NCI-H748 (cell line): ENCODE data around the gene TBC1D25.
"Not testable (repeated sequence)": the region's sequence is repeated elsewhere in the genome, so short reads cannot be mapped to it uniquely, and the experiment has no call there.

Experiments
- DNase-seq: peaks from one replicate; lab custom pipeline; 2025; ENCODE audit not compliant: unreplicated experiment; lab: John Stamatoyannopoulos, UW

The TBC1D25 gene

DNA sequence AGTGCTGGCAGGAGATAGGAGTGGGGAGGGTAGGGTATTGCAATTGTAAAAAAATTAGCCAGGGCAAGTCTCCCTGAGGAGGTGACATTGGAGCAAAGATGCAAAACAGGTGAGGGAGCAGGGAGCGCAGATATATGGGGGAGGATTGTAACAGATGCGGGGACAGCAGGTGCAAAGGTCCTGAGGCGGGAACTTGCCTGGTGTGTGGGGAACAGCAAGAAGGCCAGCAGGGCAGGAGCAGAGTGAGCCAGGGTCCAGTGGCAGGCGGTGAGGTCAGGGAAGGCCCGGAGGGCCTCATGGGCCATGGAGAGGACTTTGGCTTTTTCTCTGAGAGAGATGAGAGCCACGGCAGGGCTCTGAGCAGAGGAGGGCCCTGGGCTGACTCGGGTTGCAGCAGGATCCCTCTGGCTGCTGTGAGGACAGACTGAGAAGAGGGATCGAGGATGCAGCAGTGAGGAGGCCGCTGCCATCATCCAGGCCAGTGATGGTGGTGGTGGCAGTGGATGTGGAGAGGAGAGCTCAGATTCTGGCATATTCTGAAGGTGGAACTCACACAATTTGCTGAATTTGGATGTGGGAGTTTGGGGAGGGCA is 24.6 kb upstream of the TBC1D25 start:
- DNase-seq = no peak

DNA sequence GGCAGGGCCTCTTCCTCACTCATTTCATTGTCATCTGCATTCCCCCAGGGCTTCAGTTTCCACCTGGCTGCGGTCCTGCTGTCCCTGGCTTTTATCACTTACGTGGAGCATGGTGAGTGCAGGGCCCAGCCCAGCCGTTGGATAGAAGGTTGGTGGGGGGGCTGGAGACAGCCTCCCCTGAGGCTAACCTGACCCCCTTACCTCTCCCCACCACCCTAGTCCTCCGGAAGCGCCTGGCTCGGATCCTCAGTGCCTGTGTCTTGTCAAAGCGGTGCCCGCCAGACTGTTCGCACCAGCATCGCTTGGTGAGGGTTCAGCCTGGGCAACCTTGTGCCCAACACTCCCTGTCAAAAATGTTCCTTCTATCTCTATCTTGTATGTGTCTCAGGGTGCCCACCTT is 23.7 kb upstream of the TBC1D25 start:
- no peak for DNase-seq

DNA sequence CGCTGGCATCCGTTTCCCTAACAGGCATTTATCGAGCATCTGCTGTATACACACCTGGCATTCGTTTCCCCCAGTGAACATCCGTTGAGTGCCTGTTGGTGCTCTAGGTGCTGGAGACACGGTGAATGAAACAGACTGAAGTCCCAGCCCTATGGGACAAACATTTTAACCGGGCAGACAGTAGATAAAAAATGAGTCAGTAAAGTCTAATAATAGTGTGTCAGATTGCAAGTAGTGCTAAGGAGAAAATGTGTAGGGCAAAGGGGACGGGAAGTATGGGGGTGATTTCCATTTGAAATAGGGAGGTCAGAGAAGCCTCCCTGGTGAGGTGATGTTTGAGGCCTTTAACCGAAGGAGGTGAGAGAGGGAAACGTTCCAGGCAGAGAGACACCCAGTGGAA is 23.2 kb upstream of the TBC1D25 start:
- no peak for DNase-seq

DNA sequence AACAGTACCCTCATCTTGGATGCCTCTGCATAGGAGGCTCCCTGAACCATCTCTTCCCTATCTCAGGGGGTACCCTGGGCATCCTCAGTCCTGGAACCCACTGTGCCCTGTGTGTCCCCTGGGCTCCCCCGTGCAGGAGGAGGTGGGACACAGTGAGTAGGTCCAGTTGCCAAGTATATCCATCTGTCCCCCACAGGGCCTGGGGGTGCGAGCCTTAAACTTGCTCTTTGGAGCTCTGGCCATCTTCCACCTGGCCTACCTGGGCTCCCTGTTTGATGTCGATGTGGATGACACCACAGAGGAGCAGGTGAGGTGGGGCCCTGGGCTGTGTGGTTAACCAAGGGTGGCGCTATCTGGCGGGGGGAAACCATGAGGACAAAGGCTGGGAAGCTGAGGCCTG is 22.5 kb upstream of the TBC1D25 start:
- no peak for DNase-seq

DNA sequence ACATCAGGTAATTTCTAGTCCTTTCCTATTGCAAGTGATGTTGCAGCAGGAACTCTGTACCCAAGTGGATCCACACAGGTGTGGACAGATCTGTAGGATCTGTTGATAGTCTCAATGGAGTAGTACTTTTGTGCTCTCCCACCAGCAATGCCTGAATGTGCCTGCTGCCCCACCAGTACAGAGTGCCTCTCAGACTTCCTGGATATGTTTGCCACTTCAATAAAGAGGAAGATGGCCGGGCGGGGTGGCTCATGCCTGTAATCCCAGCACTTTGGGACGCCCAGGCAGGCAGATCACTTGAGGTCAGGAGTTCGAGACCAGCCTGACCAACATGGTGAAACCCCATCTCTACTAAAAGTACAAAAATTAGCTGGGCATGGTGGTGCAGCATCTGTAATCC is 20.0 kb upstream of the TBC1D25 start:
- not testable (repeated sequence) for DNase-seq

DNA sequence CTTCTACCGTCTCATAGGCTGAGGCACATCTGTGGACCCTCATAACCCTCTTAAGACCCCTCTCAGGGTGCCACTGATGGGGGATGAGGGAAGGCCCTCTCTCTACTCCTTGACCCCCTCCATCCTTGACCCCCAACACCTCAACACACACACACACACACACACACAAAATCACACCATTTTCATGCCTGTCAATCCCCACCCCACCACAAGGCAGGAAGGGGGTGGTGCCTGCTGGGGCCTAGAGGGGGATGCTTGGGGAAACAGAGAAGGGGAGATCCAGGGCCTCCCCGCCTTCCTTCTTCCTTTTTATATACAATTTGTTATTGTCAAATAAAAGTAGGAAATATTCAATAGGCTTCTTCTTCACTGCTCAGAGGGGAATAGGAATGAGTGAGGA is 19.1 kb upstream of the TBC1D25 start:
- DNase-seq = no peak

DNA sequence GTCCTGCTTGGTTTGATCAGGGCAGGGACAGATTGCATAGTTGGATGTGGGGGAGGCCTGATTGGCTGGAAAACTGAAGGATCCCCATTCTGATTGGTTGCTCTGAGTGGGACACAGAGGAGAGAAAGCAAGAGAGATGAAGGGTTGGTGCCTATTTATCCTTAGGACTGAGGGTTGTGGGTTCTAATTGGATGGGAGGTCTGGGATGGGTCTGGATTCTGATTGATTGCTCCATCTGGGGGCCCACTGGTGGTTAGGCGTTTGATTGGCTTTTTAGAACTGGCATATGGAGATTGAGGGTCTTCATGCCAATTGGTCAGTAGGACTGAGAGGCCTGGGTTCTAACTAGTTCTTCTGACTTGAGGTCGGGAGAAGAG is 18.6 kb upstream of the TBC1D25 start:
- DNase-seq = peak; percentile 67

DNA sequence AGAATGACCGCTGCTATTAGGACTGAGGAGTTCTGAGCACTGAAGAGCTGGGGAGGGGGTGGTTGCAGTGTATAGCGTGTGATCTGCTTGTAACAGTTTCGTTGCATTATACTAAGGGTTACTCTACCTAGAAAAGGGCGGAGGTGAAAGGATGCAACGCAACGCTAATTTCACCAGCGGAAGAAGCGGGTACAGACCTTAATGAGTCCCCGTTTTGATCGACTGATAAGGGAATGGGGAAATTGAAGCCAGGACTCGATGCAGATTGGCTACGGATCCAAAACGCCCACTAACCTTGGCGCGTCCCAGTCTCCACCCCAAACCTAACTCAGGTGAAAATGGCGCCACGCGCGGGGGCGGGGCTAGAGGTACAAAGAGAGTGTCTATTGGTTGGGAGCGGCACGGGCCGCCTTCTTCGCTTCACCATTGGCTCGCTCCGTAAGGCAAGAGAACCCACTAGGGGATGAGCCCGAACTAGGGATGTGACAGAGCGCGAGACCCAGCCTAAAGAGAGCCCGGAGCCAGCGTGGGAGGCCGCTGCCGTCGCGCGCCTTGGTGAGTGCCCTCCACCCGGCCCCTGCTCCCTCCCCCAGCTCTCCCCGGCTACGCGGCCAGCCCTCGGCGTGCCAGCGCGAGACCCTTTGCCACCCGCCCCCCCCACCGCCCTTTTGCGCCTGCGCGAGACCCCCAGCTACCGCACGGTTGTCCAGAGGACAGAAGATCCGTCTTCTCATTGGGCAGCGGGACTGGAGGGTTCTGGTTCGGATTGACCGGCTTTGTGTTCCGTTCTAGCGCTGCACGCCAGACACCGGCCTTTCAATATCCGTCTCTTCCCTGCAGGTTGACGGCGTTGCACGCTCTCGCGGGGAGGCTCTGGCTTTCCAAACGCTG is 17.9 kb upstream of the TBC1D25 start, which contains the start of gene EBP:
Gene EBP, plus strand, starts transcription at position 456 of the 891 bp plus-strand sequence. CDS start 1,964 bp downstream, outside the sequence.
- peak; percentile 97 for DNase-seq

DNA sequence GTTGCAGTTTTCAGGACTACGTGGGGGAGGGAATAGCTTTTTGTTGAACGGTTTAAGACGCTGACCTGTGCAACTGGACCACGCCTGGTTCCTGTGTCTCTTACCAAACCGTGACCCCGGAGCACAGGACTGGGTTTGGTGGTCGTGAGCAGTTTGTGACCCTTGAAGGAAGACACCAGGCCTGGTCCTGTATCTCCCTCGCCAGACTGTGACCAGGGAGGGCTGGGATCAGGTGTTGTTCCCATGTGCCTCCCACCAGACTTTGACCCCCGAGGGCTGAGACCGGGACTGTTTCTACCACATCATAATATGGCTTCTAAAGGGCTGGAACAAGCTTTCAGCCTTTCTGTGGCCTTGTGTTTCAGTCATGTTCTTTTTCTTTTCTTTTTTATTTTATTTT is 17.2 kb upstream of the TBC1D25 start:
- DNase-seq = peak; percentile 21

DNA sequence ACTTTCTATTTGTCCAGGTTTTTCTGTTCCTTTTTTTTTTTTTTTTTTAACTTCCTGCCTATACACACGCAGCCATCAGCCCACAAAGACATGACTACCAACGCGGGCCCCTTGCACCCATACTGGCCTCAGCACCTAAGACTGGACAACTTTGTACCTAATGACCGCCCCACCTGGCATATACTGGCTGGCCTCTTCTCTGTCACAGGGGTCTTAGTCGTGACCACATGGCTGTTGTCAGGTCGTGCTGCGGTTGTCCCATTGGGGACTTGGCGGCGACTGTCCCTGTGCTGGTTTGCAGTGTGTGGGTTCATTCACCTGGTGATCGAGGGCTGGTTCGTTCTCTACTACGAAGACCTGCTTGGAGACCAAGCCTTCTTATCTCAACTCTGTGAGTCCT is 15.8 kb upstream of the TBC1D25 start:
- DNase-seq = no peak

DNA sequence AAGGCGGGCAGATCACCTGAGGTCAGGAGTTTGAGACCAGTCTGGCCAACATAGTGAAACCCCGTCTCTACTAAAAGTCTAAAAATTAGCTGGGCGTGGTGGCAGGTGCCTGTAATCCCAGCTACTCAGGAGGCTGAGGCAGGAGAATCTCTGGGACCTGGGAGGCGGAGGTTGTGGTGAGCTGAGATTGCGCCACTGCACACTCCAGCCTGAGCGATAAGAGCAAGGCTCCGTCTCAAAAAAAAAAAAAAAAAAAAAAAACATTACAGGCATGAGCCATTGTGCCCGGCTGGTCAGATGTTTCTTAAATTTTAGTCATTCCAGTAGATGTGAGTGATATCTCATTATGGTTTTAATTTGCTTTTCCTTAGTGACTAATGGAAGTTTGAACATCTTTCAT is 13.7 kb upstream of the TBC1D25 start:
- DNase-seq = not testable (repeated sequence)

DNA sequence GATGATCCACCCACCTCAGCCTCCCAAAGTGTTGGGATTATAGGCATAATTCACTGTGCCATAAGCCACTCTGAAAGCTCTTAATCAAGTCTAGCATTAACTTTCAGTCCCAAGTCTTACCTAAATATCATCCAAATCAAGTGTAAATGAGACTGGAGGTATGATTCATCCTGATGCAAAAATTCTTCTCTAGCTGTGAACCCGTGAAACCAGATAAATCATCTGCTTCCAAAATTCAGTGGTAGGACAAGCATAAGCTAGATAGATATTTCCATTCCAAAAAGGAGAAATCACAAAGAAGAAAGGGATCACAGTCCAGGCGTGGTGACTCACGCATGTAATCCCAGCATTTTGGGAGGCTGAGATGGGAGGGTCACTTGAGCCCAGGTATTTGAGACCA is 8.8 kb upstream of the TBC1D25 start:
- no peak for DNase-seq

DNA sequence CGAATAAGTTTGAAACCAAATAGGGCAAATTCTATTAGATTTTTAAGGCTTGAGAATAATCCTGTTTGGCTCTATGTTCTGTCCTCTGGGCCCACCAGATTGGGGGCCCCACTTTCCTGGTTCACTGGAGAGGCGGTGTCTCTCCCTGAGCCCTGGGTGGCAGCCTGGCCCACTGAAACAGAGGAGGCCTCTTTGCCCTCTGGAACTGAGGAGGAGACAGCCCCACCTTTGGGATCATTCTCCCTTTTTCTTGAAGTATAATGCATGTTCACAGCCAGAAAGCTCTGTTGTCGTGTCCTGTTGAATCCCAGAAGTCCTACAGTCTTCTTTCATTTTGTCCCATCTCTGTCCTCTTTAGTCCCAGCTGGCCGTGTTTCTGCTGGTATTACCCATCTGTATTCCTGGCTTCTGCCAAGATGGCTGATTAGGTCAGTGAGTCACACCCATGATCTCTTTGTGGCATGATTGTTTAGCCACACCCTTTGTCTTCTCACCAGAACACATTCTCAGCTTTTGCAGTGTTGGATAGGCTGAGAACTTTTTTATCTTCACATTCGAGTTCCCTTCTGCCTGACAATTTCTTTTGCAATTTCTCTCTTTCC is 8.1 kb upstream of the TBC1D25 start:
- no peak for DNase-seq

DNA sequence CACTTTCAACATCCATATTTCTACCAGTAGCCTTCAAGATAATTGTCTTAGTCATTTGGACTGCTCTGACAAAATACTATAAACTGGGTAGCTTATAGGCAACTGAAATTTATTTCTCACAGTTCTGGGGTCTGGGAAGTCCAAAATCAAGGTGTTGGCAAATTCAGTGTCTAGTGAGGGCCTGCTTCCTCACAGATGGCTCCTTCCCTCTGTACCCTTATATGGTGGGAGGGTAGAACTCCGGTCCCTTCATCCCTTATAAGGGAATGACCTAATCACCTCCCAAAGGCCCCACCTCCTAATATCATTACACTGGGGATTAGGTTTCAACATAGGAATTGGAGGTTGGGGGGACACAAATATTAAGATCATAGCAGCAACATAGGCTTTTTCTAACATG is 7.4 kb upstream of the TBC1D25 start:
- DNase-seq = no peak

DNA sequence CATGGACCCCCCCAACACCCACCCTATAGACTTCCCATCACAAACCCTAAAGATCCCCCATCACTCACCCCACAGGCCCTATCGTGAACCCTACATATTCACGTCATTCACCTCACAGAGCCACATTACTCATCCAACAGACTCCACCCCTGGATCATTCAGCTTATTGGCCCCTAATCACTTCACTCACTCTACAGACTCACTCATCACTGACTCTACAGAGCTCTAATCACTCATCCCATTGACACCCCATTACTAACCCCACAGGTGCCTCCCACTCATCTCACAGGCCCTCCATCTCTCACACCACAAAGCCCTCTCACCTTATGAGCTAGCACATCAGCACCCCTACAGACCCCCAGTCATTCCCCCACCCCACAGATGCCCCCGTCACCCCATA is 6.3 kb upstream of the TBC1D25 start:
- no peak for DNase-seq

DNA sequence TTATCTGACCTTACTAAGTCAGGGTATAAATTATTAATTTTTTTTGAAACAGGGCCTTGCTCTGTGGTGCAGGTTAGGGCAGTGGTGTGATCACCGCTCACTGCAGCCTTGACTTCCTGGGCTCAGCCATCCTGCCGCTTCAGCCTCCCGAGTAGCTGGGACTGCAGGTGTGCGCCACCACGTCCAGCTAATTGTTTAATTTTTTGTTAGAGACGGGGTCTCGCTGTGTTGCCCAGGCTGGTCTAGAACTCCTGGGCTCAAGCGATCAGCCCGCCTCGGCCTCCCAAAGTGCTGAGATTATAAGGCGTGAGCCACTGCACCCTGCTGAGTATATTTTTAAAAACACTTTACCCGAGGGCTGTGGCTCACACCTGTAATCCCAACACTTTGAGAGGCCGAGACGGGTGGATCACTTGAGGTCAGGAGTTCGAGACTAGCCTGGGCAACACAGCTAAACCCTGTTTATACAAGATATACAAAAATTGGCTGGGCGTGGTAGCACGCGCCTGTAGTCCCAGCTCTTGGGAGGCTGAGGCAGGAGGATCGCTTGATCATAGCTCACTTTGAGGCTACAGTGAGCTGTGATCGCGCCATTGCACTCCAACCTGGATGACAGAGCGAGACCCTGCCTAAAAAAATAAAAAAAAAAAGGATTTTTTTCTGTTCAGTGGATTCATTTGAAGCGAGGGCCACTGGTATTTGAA is 721 bp upstream of the TBC1D25 start:
- no peak for DNase-seq

DNA sequence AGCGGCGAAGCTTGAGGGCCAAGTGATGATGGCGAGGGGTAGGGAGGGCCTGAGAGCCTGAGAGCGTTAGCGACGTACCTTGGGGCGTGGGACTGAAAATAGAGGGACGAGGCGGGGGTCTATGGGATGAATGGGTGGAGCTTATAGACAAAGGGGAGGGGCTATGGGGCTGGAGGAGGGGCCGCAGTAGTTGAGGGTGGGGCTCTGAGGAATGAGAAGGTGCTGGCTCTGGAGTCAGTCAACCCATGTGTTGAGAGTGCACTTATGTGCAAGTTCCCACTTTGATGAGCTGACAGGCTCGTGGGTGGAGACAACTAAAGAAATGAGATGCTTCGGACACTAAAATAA is 488 bp downstream of the TBC1D25 start:
- peak; percentile 89 for DNase-seq

DNA sequence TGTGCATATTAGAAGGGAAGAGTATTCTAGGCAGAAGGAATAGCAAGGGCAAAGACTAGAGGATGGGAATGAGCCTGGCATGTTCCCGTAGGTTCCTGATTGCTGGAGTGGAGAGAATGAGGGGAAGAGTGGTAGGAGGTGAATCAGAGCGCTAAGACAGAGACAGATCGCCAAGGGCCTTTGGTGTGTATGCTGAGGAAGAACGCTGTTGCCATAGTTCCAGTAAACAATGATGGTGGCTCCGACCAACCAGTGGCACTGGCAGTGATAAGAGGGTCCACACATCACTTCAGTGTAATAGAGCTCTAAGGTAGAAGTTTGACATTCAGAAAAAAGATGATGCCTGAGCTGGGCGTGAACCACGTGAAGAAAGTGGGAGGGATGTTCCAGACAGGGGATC is 966 bp downstream of the TBC1D25 start:
- no peak for DNase-seq

DNA sequence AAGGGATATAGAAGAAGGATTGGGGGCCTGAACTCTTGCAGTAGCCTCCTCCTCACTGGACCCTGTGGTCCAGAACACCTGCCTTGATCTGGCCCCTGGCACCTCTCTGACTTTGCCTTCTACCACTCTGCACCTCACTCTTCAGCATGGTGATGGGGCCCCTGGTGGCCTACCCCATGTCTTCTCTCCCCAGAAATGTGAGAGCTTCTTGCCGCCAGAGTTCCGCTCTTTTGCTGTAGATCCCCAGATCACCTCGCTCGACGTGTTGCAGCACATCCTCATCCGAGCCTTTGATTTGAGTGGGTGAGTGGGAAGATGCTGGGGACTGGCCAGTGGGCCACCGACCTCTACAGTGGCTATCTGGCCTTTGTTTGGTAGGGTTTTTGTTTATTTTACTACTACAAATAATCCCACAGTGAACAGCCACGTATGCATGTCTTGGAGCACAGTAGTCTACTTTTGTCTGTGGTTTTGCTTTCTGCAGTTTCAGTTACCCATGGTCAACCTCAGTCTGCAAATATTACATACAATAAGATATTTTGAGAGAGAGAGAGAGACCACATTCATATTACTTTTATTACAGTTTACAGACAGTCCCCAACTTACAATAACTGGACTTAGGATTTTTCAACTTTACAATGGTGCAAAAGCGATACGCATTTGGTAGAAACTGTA is 1.8 kb downstream of the TBC1D25 start:
- no peak for DNase-seq

DNA sequence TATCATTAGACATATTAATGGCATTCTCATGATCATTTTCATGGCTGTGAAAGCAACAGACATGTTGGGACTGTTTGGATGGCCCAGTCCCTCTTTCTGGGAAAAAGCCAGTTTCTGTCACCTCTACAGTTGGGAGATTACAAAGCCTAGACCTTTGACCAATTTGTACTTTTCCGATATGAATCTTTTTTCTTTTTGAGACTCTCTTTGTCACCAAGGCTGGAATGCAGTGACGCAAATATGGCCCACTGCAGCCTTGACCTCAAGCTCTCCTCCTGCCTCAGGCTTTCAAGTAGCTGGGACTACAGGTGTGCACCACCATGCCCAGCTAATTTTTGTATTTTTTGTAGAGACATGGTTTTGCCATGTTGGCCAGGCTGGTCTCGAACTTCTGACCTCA is 9.4 kb downstream of the TBC1D25 start:
- no peak for DNase-seq

DNA sequence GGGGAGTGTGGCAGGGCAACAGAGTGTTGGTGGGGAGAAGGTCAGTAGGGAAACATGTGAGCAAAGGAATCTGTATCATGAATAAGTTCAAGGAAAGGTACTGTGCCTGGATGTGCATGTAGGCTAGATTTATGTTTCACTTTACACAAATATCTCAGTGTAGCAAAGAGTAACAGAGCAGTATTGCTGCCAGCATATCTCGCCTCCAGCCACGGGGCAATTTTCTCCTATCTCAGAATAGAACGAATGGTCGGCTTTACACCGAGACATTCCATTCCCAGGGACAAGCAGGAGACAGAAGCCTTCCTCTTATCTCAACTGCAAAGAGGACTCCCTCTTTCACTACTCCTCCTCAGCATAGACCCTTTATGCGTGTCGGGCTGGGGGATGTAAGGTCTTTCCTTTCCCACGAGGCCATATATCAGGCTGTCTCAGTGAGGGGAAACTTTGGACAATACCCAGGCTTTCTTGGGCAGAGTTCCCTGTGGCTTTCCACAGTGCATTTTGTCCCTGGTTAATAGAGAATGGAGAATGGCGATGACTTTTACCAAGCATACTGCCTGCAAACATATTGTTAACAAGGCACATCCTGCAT is 16.3 kb downstream of the TBC1D25 start:
- DNase-seq = not testable (repeated sequence)
